GM12872 (cell line): ENCODE data around the gene SMARCA4.

Experiments
- TF ChIP-seq, protein P1 (sequence below): IDR thresholded peaks from 3 replicates; pipeline ENCODE4 v1.5.1; 2011; ENCODE audit warnings: low read depth, mild to moderate bottlenecking, low read length, moderate library complexity; ENCODE audit not compliant: insufficient read depth

The SMARCA4 gene

DNA sequence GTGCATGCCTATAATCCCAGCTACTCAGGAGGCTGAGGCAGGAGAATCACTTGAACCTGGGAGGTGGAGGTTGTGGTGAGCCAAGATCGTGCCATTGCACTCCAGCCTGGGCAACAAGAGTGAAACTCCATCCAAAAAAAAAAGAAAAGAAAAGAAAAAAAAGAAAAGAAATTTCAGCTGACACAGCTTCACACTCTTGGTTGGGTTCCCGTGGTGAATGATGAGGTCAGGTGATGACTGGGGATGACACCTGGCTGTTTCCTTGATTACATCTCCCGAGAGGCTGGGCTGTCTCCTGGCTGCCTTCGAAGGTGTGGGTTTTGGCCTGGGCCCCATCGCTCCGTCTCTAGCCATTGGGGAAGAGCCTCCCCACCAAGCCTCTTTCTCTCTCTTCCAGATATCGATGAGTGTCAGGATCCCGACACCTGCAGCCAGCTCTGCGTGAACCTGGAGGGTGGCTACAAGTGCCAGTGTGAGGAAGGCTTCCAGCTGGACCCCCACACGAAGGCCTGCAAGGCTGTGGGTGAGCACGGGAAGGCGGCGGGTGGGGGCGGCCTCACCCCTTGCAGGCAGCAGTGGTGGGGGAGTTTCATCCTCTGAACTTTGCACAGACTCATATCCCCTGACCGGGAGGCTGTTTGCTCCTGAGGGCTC is 150.4 kb downstream of the SMARCA4 start:
- TF ChIP-seq, protein P1, sequence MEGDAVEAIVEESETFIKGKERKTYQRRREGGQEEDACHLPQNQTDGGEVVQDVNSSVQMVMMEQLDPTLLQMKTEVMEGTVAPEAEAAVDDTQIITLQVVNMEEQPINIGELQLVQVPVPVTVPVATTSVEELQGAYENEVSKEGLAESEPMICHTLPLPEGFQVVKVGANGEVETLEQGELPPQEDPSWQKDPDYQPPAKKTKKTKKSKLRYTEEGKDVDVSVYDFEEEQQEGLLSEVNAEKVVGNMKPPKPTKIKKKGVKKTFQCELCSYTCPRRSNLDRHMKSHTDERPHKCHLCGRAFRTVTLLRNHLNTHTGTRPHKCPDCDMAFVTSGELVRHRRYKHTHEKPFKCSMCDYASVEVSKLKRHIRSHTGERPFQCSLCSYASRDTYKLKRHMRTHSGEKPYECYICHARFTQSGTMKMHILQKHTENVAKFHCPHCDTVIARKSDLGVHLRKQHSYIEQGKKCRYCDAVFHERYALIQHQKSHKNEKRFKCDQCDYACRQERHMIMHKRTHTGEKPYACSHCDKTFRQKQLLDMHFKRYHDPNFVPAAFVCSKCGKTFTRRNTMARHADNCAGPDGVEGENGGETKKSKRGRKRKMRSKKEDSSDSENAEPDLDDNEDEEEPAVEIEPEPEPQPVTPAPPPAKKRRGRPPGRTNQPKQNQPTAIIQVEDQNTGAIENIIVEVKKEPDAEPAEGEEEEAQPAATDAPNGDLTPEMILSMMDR, result no peak

DNA sequence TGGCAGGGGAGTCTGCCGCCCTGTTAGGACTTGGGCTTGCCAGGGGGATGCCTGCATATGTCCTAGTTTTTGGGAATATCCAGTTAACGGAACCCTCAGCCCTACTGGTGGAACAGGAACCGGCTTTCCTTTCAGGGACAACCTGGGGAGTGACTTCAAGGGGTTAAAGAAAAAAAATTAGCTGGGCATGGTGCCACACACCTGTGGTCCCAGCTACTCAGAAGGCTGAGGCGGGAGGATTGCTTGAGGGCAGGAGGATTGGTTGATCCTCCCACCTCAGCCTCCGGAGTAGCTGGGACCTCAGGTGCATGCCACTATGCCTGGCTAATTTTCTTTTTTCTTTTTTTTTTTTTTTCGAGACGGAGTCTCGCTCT is 150.9 kb downstream of the SMARCA4 start:
- TF ChIP-seq, protein P1, result no peak
